Natural killer cell (primary cell): ENCODE data around the gene SH2D5. TPM values are rescaled to one million over a fixed set of nuclear protein-coding genes. Genes with fewer than 3 reads are reported as not detected.

Source experiments
- ATAC-seq, 3 donors: fragments of 150-1000 bp in 2 of 3; fragments of 200-7000 bp in 1 of 3; cut with Tn5 transposase; 1 replicate in 1 of 3; 2 replicates in 2 of 3; pipeline ENCODE4 v1.10.0; 2021; ENCODE audit warnings: mild to moderate bottlenecking in 2 of 3, moderate library complexity in 2 of 3
- DNase-seq, 2 donors: peaks; one replicate each; pipeline versions ENCODE4 v3.0.0 to v3.0.0-alpha.2; 2013 to 2021; ENCODE audit warnings: mixed read lengths in 1 of 2
- H3K27ac ChIP-seq: one replicate; pipeline ENCODE4 v1.5.1; 2013; ENCODE audit warnings: mild to moderate bottlenecking, low read length
- H3K27me3 ChIP-seq: one replicate; pipeline ENCODE4 v1.6.1; 2013; ENCODE audit warnings: low read length; ENCODE audit not compliant: control insufficient read depth, insufficient read depth
- H3K36me3 ChIP-seq: one replicate; pipeline ENCODE4 v1.6.1; 2013; ENCODE audit warnings: low read length; ENCODE audit not compliant: control insufficient read depth, insufficient read depth
- H3K4me1 ChIP-seq: one replicate; pipeline ENCODE4 v1.6.1; 2013; ENCODE audit warnings: low read length; ENCODE audit not compliant: control insufficient read depth, insufficient read depth
- H3K4me3 ChIP-seq: one replicate; pipeline ENCODE4 v1.5.1; 2013; ENCODE audit warnings: low read length
- H3K9me3 ChIP-seq: one replicate; pipeline ENCODE4 v1.6.1; 2013; ENCODE audit warnings: low read length; ENCODE audit not compliant: control insufficient read depth, insufficient read depth
- H3K27ac Mint-ChIP-seq, 2 donors: one replicate each; pipeline ENCODE4 v1.8.0; 2022; ENCODE audit warnings: mild to moderate bottlenecking in 2 of 2, mixed read lengths in 2 of 2, moderate library complexity in 1 of 2
- H3K27me3 Mint-ChIP-seq, 2 donors: one replicate each; pipeline ENCODE4 v1.8.0; 2022; ENCODE audit warnings: low read depth in 2 of 2, mixed read lengths in 2 of 2
- H3K36me3 Mint-ChIP-seq: one replicate; pipeline ENCODE4 v1.8.0; 2022; ENCODE audit warnings: mixed read lengths
- H3K4me1 Mint-ChIP-seq, 2 donors: one replicate each; pipeline ENCODE4 v1.8.0; 2022; ENCODE audit warnings: mixed read lengths in 2 of 2
- H3K4me3 Mint-ChIP-seq: one replicate; pipeline ENCODE4 v1.8.0; 2022; ENCODE audit warnings: mild to moderate bottlenecking, moderate library complexity, mixed read lengths
- H3K9me3 Mint-ChIP-seq, 2 donors: one replicate each; pipeline ENCODE4 v1.8.0; 2022; ENCODE audit warnings: mixed read lengths in 2 of 2
- CTCF ChIP-seq: fragments of 200-600 bp; IDR thresholded peaks from one replicate; pipeline ENCODE4 v1.8.0; 2022; ENCODE audit warnings: antibody characterized with exemption
- WGBS: methylation state at CpG from one replicate; pipeline ENCODE4 v1.1.7; 2013; ENCODE audit warnings: missing lambda C conversion rate; ENCODE audit not compliant: insufficient coverage; 5-methylcytosine and 5-hydroxymethylcytosine counted together
- intact Hi-C: fragments of 100-400 bp; cut with micrococcal nuclease; formaldehyde crosslinking; loops from one replicate; pipeline ENCODE4 v1.14.2; 2022
- total RNA-seq, 4 donors: library from RNA; stranded (reverse); fragments of 120-200 nt in 1 of 4; gene quantifications; one replicate each; pipeline versions ENCODE4 v1.2.3 to v1.2.4, GENCODE V29; 2013 to 2022

The SH2D5 gene
- total RNA-seq, 3 donors from 2014 or later (not counting 1 experiment from before 2014, with no cell fraction given): not detected

- Histone ChIP-seq H3K27me3 (peaks cover 15% of the 10 kb centered on the region), H3K9me3 (no peaks in the 10 kb centered on the region), H3K36me3 (no peaks in the 10 kb centered on the region), H3K4me3 (no peak overlapping the region), H3K4me1 (peaks cover 22% of the 10 kb centered on the region), H3K27ac (no peak overlapping the region)
- Mint-ChIP-seq H3K27me3 (peaks cover 25 to 32% of the 10 kb centered on the region in 2 donors), H3K4me1 (peaks cover 11 to 31% of the 10 kb centered on the region in 2 donors), H3K9me3 (no peaks in the 10 kb centered on the region), H3K4me3 (no peak overlapping the region), H3K36me3 (no peaks in the 10 kb centered on the region), H3K27ac (no peak overlapping the region)
- DNase-seq (no peak), ATAC-seq (no peak)
- intact Hi-C loops: no loop called here
- no peak for TF ChIP-seq CTCF
- 79% methylated on average over 9 of the region's 9 CpGs for WGBS
Measured at GRCh38 chr1:20728371-20729154, 3.9 kb downstream of the SH2D5 start.

GRCh38 chr1:20727746-20728316 lies 4.7 kb downstream of the SH2D5 start:
- intact Hi-C loops: no loop called here
- Histone ChIP-seq H3K27me3 (peaks cover 15% of the 10 kb centered on the region), H3K4me1 (peaks cover 15% of the 10 kb centered on the region), H3K36me3 (no peaks in the 10 kb centered on the region), H3K9me3 (no peaks in the 10 kb centered on the region), H3K4me3 (no peak overlapping the region), H3K27ac (no peak overlapping the region)
- no peaks in the 10 kb centered on the region for H3K9me3 Mint-ChIP-seq
- H3K27ac Mint-ChIP-seq: no peak overlapping the region
- H3K27me3 Mint-ChIP-seq: peaks cover 25 to 30% of the 10 kb centered on the region in 2 donors
- DNase-seq (no peak), ATAC-seq (no peak)
- TF ChIP-seq CTCF: no peak
- 59% methylated on average over 13 of the region's 13 CpGs for WGBS
- no peak overlapping the region for H3K4me3 Mint-ChIP-seq
- peaks cover 6 to 24% of the 10 kb centered on the region in 2 donors for H3K4me1 Mint-ChIP-seq
- H3K36me3 Mint-ChIP-seq: no peaks in the 10 kb centered on the region

- Mint-ChIP-seq H3K4me1 (peaks cover 0 to 17% of the 10 kb centered on the region in 2 donors), H3K27me3 (peaks cover 25 to 30% of the 10 kb centered on the region in 2 donors), H3K9me3 (no peaks in the 10 kb centered on the region), H3K4me3 (no peak overlapping the region), H3K36me3 (no peaks in the 10 kb centered on the region), H3K27ac (no peak overlapping the region)
- Histone ChIP-seq H3K27me3 (peaks cover 11% of the 10 kb centered on the region), H3K27ac (no peak overlapping the region), H3K4me3 (no peak overlapping the region), H3K36me3 (no peaks in the 10 kb centered on the region), H3K9me3 (no peaks in the 10 kb centered on the region), H3K4me1 (peaks cover 8% of the 10 kb centered on the region)
- WGBS: 92% methylated on average over 16 of the region's 17 CpGs
- no peak for ATAC-seq
- DNase-seq: no peak
- intact Hi-C loops: no loop called here
- no peak for TF ChIP-seq CTCF
Measured at GRCh38 chr1:20726932-20727745, 5.4 kb downstream of the SH2D5 start.
